Cortex of kidney (tissue), 1 donor: Measurements from ENCODE around the gene NID2.

Source experiments
- DNase-seq: peaks from one replicate; lab custom pipeline; 2025; lab: John Stamatoyannopoulos, UW

Gene NID2

DNA sequence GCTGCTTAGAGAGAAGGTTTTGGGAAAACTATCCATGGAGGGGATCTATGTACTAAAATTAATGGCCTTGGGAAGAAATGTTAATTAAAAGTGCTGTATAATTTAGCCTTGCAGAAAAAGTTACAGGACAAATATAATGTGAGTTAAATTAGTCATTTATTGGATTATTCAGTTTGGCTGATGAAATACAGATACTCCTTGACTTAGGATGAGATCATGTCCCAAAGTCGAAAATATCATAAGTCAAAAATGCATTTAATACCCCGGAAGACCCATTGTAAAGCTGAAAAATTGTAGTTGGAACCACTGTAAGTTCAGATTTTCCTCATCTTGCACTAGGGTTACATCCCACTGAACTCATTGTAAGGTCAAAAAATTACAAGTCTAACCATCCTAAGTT is 69.8 kb downstream of the NID2 start:
- DNase-seq = no peak

DNA sequence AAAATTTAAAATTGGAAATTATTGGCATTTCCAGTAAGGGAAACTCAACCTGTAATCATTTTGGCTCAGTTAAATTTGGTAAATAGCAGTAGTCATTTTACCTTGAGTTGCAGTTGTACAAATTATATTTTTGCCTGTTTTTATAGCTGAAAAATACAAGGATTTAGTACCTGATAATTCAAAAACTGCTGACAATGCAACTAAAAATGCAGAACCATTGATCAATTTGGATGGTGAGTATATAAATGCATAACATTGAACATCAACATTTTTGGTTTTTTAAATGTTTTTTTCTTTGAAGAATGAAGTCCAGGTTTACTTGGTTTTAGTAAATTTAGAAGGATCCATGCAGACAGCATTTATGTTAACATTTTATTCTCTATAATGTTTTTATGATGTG is 70.5 kb downstream of the NID2 start:
- no peak for DNase-seq

DNA sequence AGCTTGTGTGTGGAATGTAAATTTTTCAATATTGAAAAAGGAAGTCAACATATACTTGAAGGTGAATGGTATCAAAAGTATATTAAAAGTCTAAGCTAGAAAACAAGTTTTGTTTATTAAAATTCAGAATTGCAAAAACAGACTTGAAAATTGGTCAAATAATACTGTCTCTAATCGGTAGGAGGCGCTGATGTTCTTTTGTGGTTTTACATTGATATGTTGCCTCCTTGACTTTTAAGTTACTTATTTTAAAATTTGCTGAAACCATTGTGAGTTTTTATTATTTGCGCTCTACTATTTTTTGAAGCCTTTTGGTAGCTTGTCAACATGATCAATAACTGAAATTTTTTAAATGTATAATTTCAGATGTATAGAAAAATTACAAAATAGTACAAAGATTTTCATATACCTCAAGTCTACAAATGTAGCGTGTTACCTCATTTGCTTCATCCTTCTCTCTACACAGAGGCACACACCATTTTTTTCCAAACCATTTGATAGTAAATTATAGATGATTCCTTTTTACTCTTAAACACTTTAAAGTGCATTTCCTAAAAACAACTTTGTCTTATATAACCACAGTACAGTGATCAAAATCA is 72.6 kb downstream of the NID2 start:
- no peak for DNase-seq

DNA sequence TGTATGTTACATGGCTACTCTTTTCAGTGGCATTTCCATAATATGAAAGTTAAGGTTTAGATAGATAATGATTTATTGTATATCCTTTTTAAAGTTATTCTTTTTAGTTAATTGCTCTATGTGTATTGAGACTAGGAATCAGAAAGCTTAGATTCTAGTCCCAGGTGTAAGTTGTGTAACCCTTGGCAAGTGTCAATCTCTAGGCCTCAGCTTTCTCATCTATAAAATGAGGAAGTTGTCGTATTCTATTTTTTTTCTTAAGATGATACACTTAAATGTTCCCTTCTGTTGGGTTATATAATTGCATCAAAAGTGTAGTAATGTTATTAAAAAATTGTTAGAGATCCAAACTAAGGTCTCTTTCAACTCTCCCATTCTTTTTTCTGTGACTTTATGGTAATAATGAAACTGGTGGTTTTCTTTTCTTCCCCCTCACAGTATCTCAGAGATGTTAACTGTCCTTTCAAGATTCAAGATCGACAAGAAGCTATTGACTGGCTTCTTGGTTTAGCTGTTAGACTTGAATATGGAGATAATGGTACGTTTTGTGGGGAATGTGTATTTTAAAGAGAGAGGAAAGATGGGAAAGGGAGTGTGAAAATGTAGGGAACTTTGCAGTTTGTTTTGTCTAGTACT is 75.5 kb downstream of the NID2 start:
- DNase-seq = no peak

DNA sequence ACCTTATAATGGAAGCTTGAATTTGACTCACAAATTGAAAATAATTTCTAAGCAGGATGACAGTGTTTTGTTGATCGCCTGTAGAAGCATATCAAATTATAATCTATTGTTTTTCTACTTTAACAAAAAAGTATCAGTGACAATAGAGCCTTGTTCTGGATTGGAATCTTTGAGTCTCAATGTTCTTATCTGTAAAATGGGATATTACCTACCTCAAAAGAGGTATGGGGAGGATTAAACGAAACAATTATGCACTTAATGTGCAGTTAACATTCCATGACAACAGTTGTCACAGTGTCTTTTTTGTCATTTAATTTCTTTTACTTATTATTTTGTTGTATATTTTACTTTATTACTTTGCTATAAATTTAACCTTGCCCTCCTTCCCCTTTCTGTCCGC is 78.4 kb downstream of the NID2 start:
- DNase-seq = no peak

DNA sequence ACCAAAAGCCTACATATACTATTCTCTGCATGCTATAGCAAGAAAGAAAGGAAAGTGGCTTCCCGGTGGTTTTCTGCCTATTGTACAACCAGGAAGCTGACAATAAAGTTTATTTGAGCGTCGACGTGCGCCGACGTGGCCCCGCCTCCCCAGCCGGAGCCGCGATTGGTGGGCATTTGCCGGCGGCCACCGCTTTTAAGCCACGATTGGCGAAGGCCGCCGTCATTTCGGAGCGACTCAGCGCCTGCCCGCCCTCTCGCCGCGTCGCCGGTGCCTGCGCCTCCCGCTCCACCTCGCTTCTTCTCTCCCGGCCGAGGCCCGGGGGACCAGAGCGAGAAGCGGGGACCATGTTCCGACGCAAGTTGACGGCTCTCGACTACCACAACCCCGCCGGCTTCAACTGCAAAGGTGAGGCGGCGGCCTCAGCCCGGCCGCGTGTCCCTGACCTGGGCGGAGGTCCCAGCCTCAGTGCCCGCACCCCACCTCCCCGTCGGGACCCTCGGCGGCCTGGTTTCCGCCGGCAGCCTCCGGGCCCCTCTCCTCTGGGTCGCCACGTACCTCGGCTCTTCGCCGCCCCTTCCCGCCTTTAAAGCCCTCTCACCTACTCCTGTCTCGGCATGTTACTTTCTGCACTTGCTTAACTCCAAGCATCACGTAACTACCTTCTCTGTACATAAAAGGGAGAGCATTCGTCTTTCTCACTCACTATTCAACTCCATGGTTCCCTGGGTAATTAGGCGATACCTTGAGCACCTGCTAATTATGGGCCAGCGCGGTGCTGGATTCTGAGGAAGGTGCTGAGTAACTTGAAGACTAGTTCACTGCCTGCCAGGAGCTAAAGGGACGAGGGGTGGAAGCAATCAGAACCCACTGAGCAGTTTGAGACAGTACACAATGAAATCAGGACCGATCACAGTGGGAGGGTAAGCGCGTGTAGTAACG is 79.3 kb downstream of the NID2 start, which contains the start of gene RTRAF:
Gene RTRAF (plus strand): TSS at position 254 of the 942 bp plus-strand sequence. CDS start 94 bp downstream, at position 348.
- DNase-seq = no peak

DNA sequence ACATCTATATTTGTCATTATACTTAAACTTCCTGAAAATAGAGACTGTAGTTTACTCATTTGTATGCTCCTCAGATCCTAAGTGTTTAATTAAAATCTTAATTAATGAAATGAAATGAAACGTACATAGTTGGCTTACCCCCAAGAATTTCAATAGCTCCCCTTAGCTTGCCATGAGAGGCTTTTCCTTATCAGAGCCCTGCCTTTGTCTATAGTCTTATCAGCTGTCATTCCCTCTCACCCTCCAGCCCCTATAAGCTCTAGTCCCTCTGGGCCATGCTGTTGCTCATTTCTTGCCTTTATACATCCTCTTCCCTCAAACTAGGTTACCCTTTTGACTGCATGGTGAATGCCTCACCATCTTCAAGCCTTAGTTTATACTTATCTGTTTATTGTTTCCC is 80.6 kb downstream of the NID2 start:
- DNase-seq = no peak

DNA sequence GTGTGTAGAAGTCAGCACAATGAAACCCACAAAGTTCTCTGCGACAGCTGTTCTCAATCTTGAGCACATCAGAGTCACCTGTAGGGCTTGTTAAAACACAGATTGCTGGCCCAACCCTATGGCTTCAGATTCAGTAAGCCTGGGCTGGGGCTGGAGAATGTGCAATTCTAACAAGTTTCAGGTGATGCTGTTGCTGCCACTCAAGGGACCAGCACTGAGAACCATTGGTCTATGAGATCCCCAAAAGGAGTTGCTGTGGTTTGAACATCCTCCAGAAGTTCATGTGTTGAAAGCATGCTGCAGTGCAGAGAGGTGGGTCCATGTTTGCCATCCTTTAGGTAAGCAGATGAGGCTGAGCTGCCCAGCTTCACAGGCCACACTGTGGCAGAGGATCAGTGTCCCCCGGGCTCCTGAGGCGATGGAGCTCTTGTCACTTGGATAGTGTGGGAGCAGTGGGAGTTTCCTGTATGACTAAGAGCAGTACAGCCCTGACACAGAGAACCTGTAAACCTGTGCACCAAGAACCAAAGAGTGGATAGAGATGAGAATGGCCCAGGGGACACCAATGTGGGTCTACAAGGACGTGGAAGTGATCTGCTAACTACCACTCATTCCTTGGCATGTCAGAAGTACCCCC is 87.5 kb downstream of the NID2 start:
- no peak for DNase-seq

DNA sequence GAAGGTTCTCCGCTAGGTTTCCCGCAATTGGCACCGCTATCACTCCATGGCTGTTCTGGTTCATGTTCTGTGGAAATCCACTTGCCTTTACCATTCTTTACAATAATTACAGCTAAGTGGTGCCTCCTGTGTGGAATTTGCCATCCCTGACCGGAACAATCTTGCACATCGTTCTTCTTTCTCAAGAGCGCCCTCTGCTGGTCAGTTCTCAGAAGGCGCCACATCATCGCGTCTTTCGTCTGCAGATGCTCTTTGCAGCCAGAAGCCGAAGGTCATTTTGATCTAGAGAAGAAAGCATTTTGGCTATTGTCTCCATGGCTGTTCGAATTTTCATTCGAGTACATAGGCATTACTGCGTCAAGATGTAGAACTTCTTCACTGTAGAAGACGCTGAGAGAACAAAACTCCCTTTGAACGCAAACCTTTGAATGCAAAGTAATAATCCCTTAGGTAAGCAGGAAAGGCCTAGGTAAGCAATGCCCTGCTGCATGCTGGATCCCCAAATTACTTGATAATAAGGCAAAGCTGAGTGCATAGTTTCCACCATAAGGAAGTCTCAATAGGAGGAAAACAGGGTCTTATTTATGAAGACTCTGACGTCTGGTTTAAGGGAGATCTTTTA is 89.7 kb downstream of the NID2 start:
- no peak for DNase-seq

DNA sequence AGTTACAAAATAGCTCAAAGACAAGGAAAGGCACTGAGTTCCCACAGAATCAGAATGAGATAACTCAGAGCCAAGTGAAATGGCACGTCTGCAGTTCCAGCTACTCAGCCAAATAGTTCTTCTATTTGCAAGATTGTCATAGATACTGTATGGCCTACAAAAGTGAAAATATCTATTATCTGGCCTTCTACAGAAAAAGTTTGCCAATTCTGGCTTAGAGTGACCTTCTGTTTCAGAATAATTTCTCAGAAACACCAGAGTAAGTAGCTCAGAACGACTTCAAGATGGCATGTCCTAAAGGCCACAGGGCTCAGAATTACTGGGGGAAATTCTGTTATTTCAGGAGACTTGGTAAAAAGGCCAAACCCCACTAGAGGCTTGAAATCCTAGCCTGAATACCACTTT is 90.2 kb downstream of the NID2 start:
- no peak for DNase-seq

DNA sequence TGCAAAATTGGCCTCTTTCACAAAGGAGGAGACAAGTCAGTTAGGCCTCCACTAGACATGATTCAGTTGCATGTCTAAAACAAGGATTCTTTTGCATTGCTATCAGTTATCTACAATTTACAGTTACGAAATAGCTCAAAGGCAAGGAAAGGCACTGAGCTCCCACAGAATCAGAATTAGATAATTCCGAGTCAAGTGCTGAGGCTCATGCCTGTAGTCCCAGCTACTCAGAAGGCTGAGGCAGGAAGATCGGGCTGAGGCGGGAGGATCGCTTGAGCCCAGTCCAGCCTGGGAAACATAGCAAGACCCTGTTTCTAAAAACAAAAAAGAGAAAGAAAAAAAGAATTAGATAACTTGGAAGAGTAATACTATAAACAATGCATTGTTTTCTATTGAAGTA is 91.8 kb downstream of the NID2 start:
- DNase-seq = no peak

DNA sequence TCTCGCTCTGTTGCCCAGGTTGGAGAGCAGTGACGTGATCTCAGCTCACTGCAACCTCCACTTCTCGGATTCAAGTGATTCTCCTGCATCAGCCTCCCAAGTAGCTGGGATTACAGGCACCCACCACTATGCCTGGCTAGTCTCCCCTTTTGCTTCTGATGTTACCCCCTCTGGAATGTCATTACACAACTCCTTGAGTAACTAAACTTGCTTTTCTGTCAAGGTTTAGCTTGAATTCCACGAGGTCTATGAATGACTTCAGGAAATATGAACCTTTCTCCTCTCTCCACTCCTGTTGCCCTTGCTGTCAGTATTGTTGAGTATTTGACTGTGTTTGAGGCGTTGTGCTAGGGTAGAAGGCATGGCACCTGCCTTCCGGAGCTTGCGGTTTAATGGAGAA is 96.3 kb downstream of the NID2 start:
- no peak for DNase-seq

DNA sequence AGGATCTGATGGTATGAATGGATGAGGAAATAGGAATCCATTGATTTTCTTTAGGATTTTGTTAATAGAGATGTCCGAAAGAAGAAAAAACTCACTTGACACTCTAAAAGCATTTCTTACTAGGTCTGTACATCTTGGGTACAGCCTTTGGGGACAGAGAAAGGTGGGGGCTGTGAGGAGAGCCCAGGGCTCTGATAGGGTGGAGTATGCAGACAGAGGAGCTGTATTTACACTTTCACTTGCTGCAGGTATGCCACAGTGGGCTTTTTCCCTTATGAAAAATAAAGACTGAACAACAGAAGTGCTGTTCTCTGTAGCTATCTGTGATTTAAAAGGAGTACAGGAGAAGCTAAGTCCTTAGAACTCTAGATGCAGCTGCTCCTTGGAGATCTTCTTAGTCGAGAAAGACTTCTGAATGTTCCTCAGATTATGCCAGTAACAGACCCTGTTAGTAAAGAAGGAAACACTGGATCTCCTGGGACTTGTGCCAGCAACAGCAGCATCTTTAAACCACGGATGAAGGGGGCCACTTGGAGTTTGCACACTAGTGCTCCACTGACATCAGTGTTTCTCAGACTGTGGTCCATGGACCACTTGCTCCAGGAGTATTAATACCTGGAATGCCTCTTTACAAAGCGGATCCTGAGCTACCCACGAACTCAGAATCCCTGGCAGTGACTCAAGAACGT is 98.9 kb downstream of the NID2 start:
- no peak for DNase-seq

DNA sequence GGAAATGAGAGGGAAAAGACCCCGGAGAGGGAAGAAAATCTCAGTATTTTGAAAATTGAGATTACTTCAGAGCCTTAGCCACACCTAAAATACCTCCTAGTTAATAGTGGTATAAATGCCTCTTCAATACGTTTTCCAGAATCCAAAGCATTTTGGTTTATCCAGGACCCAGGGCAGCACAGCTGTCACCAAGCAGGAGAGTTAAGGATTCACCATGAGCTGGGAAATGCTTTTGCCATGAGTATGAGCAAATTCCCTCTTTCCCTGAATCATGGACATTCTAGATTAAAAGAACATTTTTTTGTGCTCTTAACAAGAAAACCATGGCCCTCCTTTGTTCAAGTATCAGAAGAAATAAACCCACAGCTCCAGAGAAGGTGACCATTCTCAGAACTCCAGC is 101.3 kb downstream of the NID2 start:
- no peak for DNase-seq

DNA sequence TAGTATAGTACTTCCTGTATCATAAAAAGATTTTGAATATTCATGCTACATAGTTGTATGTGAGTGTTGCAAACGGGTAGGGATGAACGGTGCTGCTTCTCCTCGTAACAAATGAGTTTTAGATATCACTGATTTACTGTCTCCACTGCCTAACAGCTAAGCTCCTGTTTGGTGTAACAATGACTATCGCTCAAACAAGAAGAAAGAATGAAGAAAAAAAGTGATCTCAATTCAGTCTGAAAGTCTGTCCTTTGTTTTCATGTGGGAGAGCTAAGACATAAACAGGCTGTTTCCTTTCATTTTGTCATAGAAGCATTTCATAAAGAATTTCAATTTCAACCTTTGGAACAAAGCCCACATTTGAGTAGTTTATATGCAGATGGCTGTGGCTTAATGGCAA is 105.6 kb downstream of the NID2 start:
- no peak for DNase-seq

DNA sequence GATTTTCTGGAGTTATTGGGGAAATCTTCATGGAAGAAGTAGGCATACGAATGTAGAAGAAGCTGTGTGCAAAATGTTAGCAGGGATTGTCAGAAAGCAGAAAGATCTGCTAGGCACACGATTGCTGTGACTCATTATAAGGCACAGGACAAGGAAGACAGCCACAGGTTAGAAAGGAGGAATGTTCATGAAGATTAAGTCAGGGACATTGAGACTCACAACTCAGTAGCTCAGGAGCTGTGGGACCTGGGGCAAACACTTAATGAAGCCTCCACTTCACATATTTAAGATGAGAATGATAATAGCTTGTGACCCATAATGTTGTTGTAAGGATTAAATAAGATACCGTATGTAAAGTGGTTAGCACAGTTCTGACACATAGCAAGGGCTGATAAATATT is 106.1 kb downstream of the NID2 start:
- no peak for DNase-seq

DNA sequence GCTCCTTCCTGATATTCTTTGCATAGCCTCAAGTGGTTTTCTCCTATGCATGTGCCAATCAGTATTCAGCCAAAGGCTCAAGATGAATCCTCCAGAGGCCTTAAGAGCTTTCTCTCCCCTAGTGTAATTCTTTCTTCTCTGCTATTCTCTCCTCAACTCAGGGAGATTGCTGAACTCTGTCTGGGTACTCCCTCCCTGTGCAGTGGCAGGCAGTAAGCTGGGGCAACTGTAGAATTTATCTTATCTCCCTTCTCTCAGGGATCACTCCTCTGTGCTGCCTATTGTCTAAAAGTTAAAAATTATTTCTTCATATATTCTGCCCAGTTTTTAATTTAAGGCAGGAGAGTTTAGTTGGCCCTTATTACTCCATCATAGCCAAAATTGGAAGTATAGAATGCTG is 108.0 kb downstream of the NID2 start:
- no peak for DNase-seq

DNA sequence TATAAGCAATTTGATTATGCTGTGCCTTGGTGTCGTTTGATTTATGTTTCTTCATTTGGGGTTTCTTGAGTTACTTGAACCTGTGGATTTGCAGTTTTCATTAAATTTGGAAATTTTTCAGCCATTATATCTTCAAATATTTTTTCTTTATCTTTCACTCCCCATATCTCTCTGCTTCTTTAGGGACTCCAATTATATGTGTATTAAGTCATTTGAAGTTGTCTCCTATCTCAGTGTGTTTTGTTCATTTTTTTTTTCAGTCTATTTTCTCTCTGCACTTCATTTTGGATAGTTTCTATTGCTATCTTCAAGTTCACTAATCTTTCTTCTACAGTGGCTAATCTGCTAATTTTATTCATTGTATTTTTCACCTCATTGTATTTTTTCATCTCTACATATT is 108.9 kb downstream of the NID2 start:
- DNase-seq = no peak

DNA sequence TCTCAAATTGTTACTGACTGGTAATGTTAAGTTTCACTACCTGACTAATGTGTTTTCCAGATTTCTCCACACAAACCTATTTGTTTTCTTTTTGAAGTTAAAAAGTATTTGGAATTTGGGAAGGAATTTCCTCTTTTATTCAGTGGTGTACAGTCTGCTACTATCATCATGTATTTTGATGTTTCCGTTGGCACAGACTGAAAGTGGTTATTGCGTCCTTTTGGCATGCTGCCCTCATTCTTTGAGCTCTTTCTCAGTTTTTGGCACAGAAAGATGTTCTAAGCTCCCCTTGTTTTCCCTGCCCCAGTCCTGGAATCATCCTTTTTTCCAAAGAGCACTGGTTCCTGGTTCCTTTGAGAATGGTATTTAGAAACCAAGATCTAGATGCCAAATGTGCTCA is 110.9 kb downstream of the NID2 start:
- DNase-seq = no peak
